ENCODE data around the gene FUBP3.

The FUBP3 gene

GRCh38 chr9:130537346-130538050, 41.9 kb upstream of the FUBP3 start:
- DNase-seq (ENCODE audit: low read depth in 2 of 2) = peak; percentile 15 to 36
- H3K4me3 ChIP-seq (replicated peaks in 1 of 2; ENCODE audit: low read depth in 2 of 2, low read length in 2 of 2) = no peak overlapping the region
- TF ChIP-seq CTCF (IDR thresholded peaks at IDR 0.05; ENCODE audit: low read depth, low read length) = no peak

GRCh38 chr9:130539420-130540223, 39.8 kb upstream of the FUBP3 start:
- H3K4me3 ChIP-seq (replicated peaks in 1 of 2; ENCODE audit: low read depth in 2 of 2, low read length in 2 of 2) = no peak overlapping the region
- TF ChIP-seq CTCF (IDR thresholded peaks at IDR 0.05; ENCODE audit: low read depth, low read length) = no peak
- DNase-seq (ENCODE audit: low read depth in 2 of 2) = peak; percentile 86 to 88

- no peak for TF ChIP-seq CTCF (IDR thresholded peaks at IDR 0.05; ENCODE audit: low read depth, low read length)
- DNase-seq (ENCODE audit: low read depth in 2 of 2) = no peak
- no peak overlapping the region for H3K4me3 ChIP-seq (replicated peaks in 1 of 2; ENCODE audit: low read depth in 2 of 2, low read length in 2 of 2)
Measured at GRCh38 chr9:130541533-130541932, 37.8 kb upstream of the FUBP3 start.

GRCh38 chr9:130542038-130542437, 37.3 kb upstream of the FUBP3 start:
- no peak for TF ChIP-seq CTCF (IDR thresholded peaks at IDR 0.05; ENCODE audit: low read depth, low read length)
- H3K4me3 ChIP-seq (replicated peaks in 1 of 2; ENCODE audit: low read depth in 2 of 2, low read length in 2 of 2) = no peak overlapping the region
- DNase-seq (ENCODE audit: low read depth in 2 of 2) = no peak

- peak; percentile 18 to 20 for DNase-seq (ENCODE audit: low read depth in 2 of 2)
- TF ChIP-seq CTCF (IDR thresholded peaks at IDR 0.05; ENCODE audit: low read depth, low read length) = no peak
Measured at GRCh38 chr9:130542457-130543228, 36.7 kb upstream of the FUBP3 start.

GRCh38 chr9:130543368-130543767, 36.0 kb upstream of the FUBP3 start:
- no peak for TF ChIP-seq CTCF (IDR thresholded peaks at IDR 0.05; ENCODE audit: low read depth, low read length)
- no peak overlapping the region for H3K4me3 ChIP-seq (replicated peaks in 1 of 2; ENCODE audit: low read depth in 2 of 2, low read length in 2 of 2)
- no peak for DNase-seq (ENCODE audit: low read depth in 2 of 2)

More at GRCh38 chr9:130542457-130543228, 36.7 kb upstream of the FUBP3 start:
- H3K4me3 ChIP-seq (replicated peaks in 1 of 2; ENCODE audit: low read depth in 2 of 2, low read length in 2 of 2) = no peak overlapping the region
